Gastroesophageal sphincter (tissue), 4 donors: ENCODE measurements around the gene SCRT2. TPM values are rescaled to one million over a fixed set of nuclear protein-coding genes. Genes with fewer than 3 reads are reported as not detected.

ENCODE experiments used
- ATAC-seq: fragments of 150-250 bp; one replicate; pipeline ENCODE4 v1.9.1; 2016; ENCODE audit warnings: mild to moderate bottlenecking, moderate library complexity
- H3K27ac ChIP-seq, 4 donors: fragments of 200-600 bp; sonication (generic) in 3 of 4; 1 replicate in 3 of 4; 2 replicates in 1 of 4; pipeline ENCODE4 v1.5.1; 2016 to 2019
- H3K27me3 ChIP-seq: fragments of 200-600 bp; sonication (generic); one replicate; pipeline ENCODE4 v1.5.1; 2019
- H3K36me3 ChIP-seq, 2 donors: fragments of 200-600 bp; sonication (generic); one replicate each; pipeline ENCODE4 v1.5.1; 2019; ENCODE audit warnings: control low read depth in 1 of 2
- H3K4me1 ChIP-seq, 3 donors: fragments of 200-600 bp; sonication (generic); 1 replicate in 2 of 3; 2 replicates in 1 of 3; pipeline ENCODE4 v1.5.1; 2016 to 2019; ENCODE audit warnings: control low read depth in 2 of 3
- H3K4me3 ChIP-seq, 2 donors: fragments of 200-600 bp; sonication (generic); one replicate each; pipeline ENCODE4 v1.5.1; 2019; ENCODE audit warnings: mild to moderate bottlenecking in 1 of 2, moderate library complexity in 1 of 2
- H3K9me3 ChIP-seq, 3 donors: fragments of 200-600 bp; sonication (generic); one replicate each; pipeline ENCODE4 v1.5.1; 2017 to 2019; ENCODE audit warnings: control low read depth in 2 of 3
- CTCF ChIP-seq, 4 experiments: fragments of 200-600 bp in 2 of 4; fragments of 450-650 bp in 2 of 4; sonication (generic) in 1 of 4; IDR thresholded peaks; one replicate each; pipeline ENCODE4 v1.5.1; 2017 to 2019; ENCODE audit warnings: antibody characterized with exemption in 4 of 4, mild to moderate bottlenecking in 2 of 4, moderate library complexity in 2 of 4
- EP300 ChIP-seq: sonication (generic); formaldehyde crosslinking; IDR thresholded peaks from one replicate; pipeline ENCODE4 v1.6.1; 2017; ENCODE audit warnings: antibody characterized with exemption, mild to moderate bottlenecking
- POLR2A ChIP-seq, 2 donors: fragments of 450-650 bp; IDR thresholded peaks; one replicate each; pipeline ENCODE4 v1.6.1; 2017; ENCODE audit warnings: antibody characterized with exemption in 2 of 2, mild to moderate bottlenecking in 2 of 2, moderate library complexity in 1 of 2
- POLR2AphosphoS5 ChIP-seq: sonication (generic); formaldehyde crosslinking; IDR thresholded peaks from one replicate; pipeline ENCODE4 v1.6.1; 2017; ENCODE audit warnings: antibody characterized with exemption
- WGBS, 2 donors: methylation state at CpG; one replicate each; pipeline ENCODE4 v1.1.5; 2018; ENCODE audit warnings: low coverage in 1 of 2; 5-methylcytosine and 5-hydroxymethylcytosine counted together
- total RNA-seq, 4 donors: library from RNA; depleted of rRNA; stranded (reverse); fragments of >200 nt; gene quantifications; one replicate each; pipeline ENCODE4 v1.1.0, GENCODE V29; 2016

The SCRT2 gene
- total RNA-seq, 4 donors from 2014 or later: not detected

- no peak overlapping the region for H3K4me3 ChIP-seq
- ATAC-seq: no peak
- H3K4me1 ChIP-seq: no peaks in the 10 kb centered on the region
- H3K27ac ChIP-seq: no peak overlapping the region
- peaks cover 81% of the 10 kb centered on the region for H3K27me3 ChIP-seq
- no peak for TF ChIP-seq POLR2AphosphoS5
- no peak for TF ChIP-seq EP300
- TF ChIP-seq POLR2A (IDR thresholded peaks at IDR 0.05): no peak
- no peak for TF ChIP-seq CTCF (IDR thresholded peaks at IDR 0.05)
- 92% methylated on average over 2 of the region's 6 CpGs; no CpG with 5 or more reads in 1 of the 2 donors for whole genome bisulfite sequencing, 2 donors
- no peaks in the 10 kb centered on the region for H3K9me3 ChIP-seq
- H3K36me3 ChIP-seq: no peaks in the 10 kb centered on the region
These were observed 13.7 kb upstream of the SCRT2 start for GRCh38 chr20:689348-689747.

GRCh38 chr20:688809-689212 is 13.2 kb upstream of the SCRT2 start:
- Histone ChIP-seq H3K27ac (no peak overlapping the region), H3K27me3 (peaks cover 81% of the 10 kb centered on the region)

GRCh38 chr20:687468-688203 is 12.0 kb upstream of the SCRT2 start:
- H3K4me1 ChIP-seq: no peaks in the 10 kb centered on the region
- no peaks in the 10 kb centered on the region for H3K36me3 ChIP-seq
- no peaks in the 10 kb centered on the region for H3K9me3 ChIP-seq
- no peak overlapping the region for H3K27ac ChIP-seq
- no peak for TF ChIP-seq EP300
- no peak for TF ChIP-seq POLR2A (IDR thresholded peaks at IDR 0.05)
- TF ChIP-seq CTCF (IDR thresholded peaks at IDR 0.05): no peak
- TF ChIP-seq POLR2AphosphoS5: no peak
- WGBS, 2 donors: 70 to 71% methylated on average over 8 of the region's 9 CpGs
- peaks cover 86% of the 10 kb centered on the region for H3K27me3 ChIP-seq
- ATAC-seq: no peak
- no peak overlapping the region for H3K4me3 ChIP-seq

More at GRCh38 chr20:688809-689212, 13.2 kb upstream of the SCRT2 start:
- Histone ChIP-seq H3K4me3 (no peak overlapping the region), H3K4me1 (no peaks in the 10 kb centered on the region), H3K9me3 (no peaks in the 10 kb centered on the region), H3K36me3 (no peaks in the 10 kb centered on the region)
- ATAC-seq: no peak
- WGBS, 2 donors: 26% methylated on average over 3 of the region's 13 CpGs; no CpG with 5 or more reads in 1 of the 2 donors
- TF ChIP-seq EP300 (no peak), POLR2A (IDR thresholded peaks at IDR 0.05) (no peak), POLR2AphosphoS5 (no peak)

- H3K36me3 ChIP-seq: no peaks in the 10 kb centered on the region
- no peaks in the 10 kb centered on the region for H3K4me1 ChIP-seq
- H3K27ac ChIP-seq: no peak overlapping the region
- H3K9me3 ChIP-seq: no peaks in the 10 kb centered on the region
- peaks cover 98% of the 10 kb centered on the region for H3K27me3 ChIP-seq
- TF ChIP-seq POLR2A (IDR thresholded peaks at IDR 0.05) (no peak), EP300 (no peak), CTCF (IDR thresholded peaks at IDR 0.05) (no peak), POLR2AphosphoS5 (no peak)
- H3K4me3 ChIP-seq: no peak overlapping the region
- WGBS, 2 donors: 50 to 57% methylated on average over 2 to 4 of the region's 4 CpGs
- ATAC-seq: no peak
These were observed 9.2 kb upstream of the SCRT2 start for GRCh38 chr20:684676-685319.

- Histone ChIP-seq H3K4me1 (no peaks in the 10 kb centered on the region), H3K27me3 (peaks cover 100% of the 10 kb centered on the region), H3K27ac (no peak overlapping the region), H3K36me3 (no peaks in the 10 kb centered on the region), H3K9me3 (no peaks in the 10 kb centered on the region), H3K4me3 (no peak overlapping the region)
- WGBS, 2 donors: 56 to 60% methylated on average over 1 of the region's 1 CpG
- ATAC-seq: no peak
- TF ChIP-seq POLR2A (IDR thresholded peaks at IDR 0.05) (no peak), POLR2AphosphoS5 (no peak), EP300 (no peak), CTCF (IDR thresholded peaks at IDR 0.05) (no peak)
These were observed 6.5 kb upstream of the SCRT2 start for GRCh38 chr20:682123-682522.
